ENCODE measurements around the gene C2CD4B.

Gene C2CD4B

DNA sequence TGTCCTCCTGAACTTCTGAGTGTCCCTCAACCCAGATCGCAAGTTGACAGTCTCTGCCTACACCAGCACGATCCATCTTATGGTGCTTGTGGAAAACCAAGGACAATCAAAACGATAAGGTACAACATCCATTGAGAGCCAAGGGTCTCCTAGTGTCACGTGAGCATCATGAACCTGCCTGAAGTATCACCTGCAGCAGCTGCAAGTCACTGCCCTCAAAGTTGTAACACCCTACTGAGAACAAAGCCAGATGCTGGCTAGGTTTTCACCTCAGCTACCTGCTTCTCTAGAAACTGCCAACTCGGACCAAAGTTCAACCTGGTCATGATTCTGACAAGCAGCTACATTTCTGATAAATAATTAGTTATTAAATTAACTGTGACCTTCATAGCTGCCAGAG lies 17.5 kb downstream of the C2CD4B start:
- no peak for ATAC-seq

DNA sequence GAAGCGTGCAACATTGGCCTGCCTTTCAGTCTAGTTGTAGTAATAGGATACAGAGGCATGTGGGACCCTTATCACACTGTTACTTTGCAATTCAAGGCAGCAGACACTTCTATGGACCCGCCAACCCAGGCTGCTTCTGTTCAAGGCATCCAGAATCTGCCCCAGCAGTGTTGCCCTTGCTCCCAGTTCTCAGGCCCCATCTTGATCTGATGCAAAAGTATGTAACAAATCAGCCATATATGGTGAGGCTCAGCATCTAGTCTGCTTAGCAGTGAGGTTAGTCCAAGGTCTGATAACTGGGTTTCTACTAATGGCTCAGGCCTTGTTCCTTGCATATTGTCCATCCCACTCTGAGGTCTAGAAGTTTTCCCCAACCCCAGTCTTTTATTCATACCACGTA lies 17.9 kb downstream of the C2CD4B start:
- no peak for ATAC-seq

DNA sequence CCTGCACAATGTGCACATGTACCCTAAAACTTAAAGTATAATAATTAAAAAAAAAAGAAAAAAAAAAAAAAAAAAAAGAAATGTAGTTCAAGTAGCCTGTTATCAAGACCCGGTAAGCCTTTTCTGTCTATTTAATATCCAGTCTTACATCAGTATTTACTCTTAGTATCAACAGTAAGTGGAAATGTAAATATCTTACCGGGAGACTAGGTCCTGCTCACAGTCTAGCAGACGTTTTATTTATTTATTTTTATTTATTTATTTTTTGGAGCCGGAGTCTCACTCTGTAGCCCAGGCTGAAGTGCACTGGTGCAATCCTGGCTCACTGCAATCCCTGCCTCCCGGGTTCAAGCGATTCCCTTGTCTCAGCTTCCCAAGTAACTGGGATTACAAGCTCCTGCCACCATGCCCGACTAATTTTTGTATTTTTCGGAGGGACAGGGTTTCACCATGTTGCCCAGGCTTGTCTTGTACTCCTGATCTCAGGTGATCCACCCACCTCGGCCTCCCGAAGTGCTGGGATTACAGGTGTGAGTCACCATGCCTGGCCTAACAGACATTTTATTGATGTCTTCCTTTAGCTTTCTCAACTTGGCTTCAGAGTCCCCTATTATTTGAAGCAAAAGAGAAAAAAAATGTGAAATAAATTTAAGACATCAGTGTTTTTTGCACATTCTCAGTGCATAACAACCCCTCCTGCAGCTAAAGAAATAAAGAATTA lies 19.9 kb downstream of the C2CD4B start:
- ATAC-seq, result no peak

GRCh38 chr15:62142736-62143135 lies 22.3 kb downstream of the C2CD4B start:
- no peak for ATAC-seq

DNA sequence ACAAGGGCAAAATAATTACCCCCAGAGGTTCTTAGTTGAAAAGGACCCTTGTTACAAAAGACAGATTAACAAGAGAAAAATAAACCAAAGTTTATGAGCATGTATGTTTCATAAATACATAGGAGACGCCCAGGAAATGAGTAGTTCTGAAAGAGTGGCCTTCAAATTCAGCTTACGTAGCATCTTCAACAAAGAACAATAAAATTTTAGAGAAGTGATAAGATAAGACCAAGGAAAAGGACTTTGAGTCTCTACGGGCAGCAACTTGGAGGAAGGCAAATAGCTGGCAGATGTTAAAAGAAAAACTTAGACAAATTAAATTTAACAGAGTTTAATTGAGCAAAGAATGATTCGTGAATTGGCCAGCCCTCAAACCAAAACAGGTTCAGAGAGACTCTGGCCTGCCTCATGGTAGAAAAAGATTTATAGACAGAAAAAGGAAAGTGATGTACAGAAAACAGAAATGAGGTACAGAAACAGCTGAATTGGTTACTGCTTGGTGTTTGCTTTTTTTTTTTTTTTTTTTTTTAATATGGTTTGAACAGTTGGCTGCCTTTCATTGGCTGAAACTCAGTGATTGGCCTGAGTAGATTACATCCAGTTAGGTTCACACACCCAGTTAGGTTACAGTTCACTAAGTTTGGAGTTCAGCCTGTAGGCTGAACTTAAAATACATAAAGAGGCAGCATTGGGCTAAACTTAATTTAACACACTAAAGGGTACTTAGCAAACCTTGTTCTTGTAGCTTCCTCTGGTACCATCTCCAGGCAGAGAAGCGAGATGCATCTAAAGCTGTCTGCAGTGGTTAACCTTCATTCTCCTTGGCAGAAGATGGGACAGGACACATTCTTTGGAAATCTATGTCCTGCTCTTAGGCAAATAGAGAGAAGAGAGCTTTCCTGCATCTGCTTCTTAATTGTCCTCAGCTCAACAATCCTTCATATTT lies 23.2 kb downstream of the C2CD4B start:
- ATAC-seq, result no peak

- ATAC-seq, result no peak
These were observed 23.9 kb downstream of the C2CD4B start for GRCh38 chr15:62141200-62141599.

DNA sequence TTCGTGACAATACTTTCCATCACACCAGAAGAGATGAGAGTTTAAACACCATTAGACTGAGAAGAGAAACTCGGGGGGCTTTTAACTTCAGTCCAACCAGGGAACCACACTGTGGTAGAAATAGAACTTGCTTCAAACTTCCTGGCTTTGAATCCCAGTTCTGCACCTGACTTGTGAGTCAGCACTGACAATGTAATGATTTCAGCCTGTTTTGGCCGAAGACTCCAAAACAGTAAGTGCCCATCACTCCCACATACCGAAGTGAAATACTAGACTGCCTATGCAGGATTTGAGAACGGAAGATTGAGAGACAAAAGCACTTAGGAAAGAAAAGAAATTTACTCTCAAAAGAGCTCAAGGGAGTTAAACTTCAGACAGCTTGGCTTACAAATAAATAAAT lies 27.0 kb downstream of the C2CD4B start:
- ATAC-seq, result no peak

GRCh38 chr15:62136911-62137865 lies 27.9 kb downstream of the C2CD4B start:
- ATAC-seq, result no peak

- ATAC-seq, result no peak
These were observed 29.5 kb downstream of the C2CD4B start for GRCh38 chr15:62135532-62136134.

DNA sequence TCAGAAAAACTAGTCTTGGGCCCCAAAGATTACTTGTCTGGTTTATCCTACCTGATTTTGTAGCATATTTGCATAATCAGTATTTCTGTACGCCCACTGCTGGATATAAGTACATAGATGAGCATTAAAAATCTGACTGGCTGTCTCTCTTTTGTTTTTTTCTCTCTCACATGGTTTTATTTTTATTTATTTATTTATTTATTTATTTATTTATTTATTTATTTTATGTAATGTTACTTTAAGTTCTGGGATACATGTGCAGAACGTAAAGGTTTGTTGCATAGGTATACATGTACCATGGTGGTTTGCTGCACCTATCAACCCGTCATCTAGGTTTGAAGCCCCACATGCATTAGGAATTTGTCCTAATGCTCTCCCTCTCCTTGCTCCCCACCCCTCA lies 31.9 kb downstream of the C2CD4B start:
- ATAC-seq, result no peak

DNA sequence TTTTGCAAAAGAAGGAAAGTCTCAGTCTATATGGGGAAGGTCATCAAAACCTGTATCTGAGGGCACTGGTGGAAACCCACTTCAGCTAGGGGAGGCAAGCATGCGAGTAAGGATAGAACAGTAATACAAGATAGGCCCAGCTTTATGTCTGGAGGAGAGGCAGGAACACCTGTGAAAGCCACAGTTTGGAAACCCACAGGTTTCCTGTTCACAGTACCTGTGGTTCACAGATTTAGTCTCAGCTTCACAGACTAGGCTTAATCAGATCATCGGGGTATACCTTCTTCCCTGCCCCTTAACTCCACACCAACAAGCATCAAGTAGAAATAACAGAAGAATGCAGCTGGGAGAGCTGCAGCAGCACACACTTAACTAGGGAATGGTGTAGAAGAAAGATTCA lies 36.2 kb downstream of the C2CD4B start:
- no peak for ATAC-seq

GRCh38 chr15:62126364-62126763 lies 38.7 kb downstream of the C2CD4B start:
- no peak for ATAC-seq

GRCh38 chr15:62125773-62126172 lies 39.3 kb downstream of the C2CD4B start:
- no peak for ATAC-seq

GRCh38 chr15:62124973-62125303 lies 40.1 kb downstream of the C2CD4B start:
- peak in 1 of 2 donors; percentile 27 for ATAC-seq

- no peak for ATAC-seq
These were observed 40.7 kb downstream of the C2CD4B start for GRCh38 chr15:62124176-62124972.

DNA sequence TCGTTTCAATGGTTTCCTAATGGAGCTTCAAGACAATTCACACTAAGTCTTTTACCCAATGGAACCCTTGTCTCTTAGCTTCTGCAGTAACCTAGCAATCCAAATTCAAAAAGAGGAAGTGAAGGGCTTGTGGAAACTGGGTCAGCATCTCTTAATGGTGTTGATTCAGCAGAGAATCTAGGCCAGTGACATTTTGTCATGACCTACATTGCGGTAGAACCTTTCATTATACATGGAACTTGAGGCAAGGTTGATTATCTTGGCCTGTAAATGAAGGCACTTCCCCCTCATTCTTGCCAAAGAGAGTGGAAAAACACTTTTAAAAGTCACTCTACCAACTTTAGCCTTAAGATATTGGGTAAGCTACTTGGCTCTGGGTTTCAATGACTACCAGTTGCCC lies 42.8 kb downstream of the C2CD4B start:
- no peak for ATAC-seq

DNA sequence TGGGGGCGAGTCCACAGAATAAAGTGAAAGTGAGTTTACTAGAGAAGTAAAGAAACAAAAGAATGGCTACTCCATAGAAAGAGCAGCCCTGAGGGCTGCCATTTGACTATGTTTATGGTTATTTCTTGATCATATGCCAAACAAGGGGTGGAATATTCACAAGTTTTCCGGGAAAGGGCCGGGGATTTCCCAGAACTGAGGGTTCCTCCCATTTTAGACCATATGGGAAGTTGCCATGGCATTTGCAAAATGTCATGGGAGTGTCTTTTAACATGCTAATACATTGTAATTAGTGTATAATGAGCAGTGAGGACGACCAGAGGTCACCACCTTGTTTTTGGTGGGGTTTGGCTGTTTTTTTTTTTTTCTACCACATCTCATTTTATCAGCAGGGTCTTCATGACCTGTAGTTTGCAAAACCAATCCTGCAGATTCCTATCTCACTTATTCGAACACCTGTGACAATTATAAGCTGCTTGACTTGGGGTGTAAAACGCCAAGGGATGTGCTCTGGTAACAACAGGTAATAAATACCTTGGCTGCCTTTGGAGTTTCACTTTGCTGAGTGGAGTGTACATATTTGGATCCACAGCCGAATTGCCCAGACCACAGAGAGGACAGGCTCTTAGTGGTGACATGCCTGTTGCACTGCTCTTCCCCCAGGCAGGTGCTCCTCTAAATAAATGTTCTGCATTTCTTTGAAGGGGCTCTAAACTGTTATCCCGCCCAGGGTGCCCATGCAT lies 43.6 kb downstream of the C2CD4B start:
- no peak for ATAC-seq

- no peak for ATAC-seq
These were observed 44.3 kb downstream of the C2CD4B start for GRCh38 chr15:62120776-62121175.

DNA sequence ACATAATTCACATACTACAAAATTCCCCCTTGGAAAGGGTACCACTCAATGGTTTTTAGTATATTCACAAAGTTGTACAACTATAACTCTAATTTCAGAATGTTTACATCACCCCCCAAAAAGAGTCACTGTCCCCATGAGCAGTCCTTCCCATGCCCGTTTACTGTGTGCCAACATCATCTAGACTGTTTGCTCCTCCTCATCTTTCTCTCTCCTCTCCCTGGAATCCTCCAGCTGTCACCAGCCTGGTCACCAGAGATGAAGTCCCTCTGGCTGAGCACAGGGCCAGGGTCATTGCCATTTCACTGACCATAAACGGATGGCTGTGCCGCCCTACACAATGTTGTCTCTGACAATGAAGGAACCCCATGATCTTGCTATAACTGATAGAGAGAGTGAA lies 45.2 kb downstream of the C2CD4B start:
- ATAC-seq, result no peak

- ATAC-seq, result peak; percentile 98
These were observed 45.7 kb downstream of the C2CD4B start for GRCh38 chr15:62119227-62119864.

Measured in activated CD4-positive, CD25-positive, alpha-beta regulatory T cell treated with anti-CD3 and anti-CD28 coated beads, Interleukin-2, amount 50 U/mL, for 24 hours (primary cell).